Fibroblast of lung (primary cell): ENCODE data around the gene PLCL1. TPM values are rescaled to one million over a fixed set of nuclear protein-coding genes. Genes with fewer than 3 reads are reported as not detected.

Experiments
- DNase-seq, 2 donors: peaks; one replicate each; pipeline versions ENCODE4 v3.0.0 to v3.0.0-alpha.2; 2010; ENCODE audit warnings: low read depth in 2 of 2
- H2AFZ ChIP-seq: 2 replicates; pipeline ENCODE4 v1.5.1; 2012; ENCODE audit warnings: low read length, control low read depth, inconsistent platforms
- H3K27ac ChIP-seq: 2 replicates; pipeline ENCODE4 v1.5.1; 2011; ENCODE audit warnings: low read length, control low read depth; ENCODE audit not compliant: insufficient read depth
- H3K27me3 ChIP-seq: 2 replicates; pipeline ENCODE4 v1.5.1; 2011; ENCODE audit warnings: mild to moderate bottlenecking, low read length; ENCODE audit not compliant: control insufficient read depth, insufficient read depth
- H3K36me3 ChIP-seq: 2 replicates; pipeline ENCODE4 v1.5.1; 2011; ENCODE audit warnings: low read length; ENCODE audit not compliant: control insufficient read depth, insufficient read depth
- H3K4me1 ChIP-seq: 2 replicates; pipeline ENCODE4 v1.5.1; 2011; ENCODE audit warnings: low read length; ENCODE audit not compliant: control insufficient read depth, insufficient read depth; ENCODE audit errors: extremely low read depth
- H3K4me2 ChIP-seq: 2 replicates; pipeline ENCODE4 v1.5.1; 2011; ENCODE audit warnings: low read length, control low read depth; ENCODE audit not compliant: insufficient read depth; ENCODE audit errors: extremely low read depth
- H3K4me3 ChIP-seq, 4 experiments: fragments of 200-600 bp in 1 of 4; sonication (generic) in 1 of 4; replicated peaks in 1 of 4; 2 replicates each; pipeline ENCODE4 v1.5.1; 2011 to 2016; ENCODE audit warnings: low read length in 4 of 4, low read depth in 3 of 4, mild to moderate bottlenecking in 3 of 4, control low read depth in 2 of 4, inconsistent platforms in 1 of 4, mixed read lengths in 1 of 4; ENCODE audit not compliant: insufficient read depth in 1 of 4; ENCODE audit errors: control extremely low read depth in 1 of 4
- H3K79me2 ChIP-seq: 2 replicates; pipeline ENCODE4 v1.5.1; 2012; ENCODE audit warnings: mild to moderate bottlenecking, low read length, inconsistent platforms; ENCODE audit not compliant: control insufficient read depth, insufficient read depth
- H3K9ac ChIP-seq: 2 replicates; pipeline ENCODE4 v1.5.1; 2011; ENCODE audit warnings: mild to moderate bottlenecking, low read length, control low read depth; ENCODE audit not compliant: insufficient read depth
- H3K9me3 ChIP-seq: 2 replicates; pipeline ENCODE4 v1.5.1; 2012; ENCODE audit warnings: low read depth, low read length; ENCODE audit not compliant: control insufficient read depth, insufficient read depth
- H4K20me1 ChIP-seq: 2 replicates; pipeline ENCODE4 v1.5.1; 2011; ENCODE audit warnings: low read length; ENCODE audit not compliant: control insufficient read depth, insufficient read depth; ENCODE audit errors: extremely low read depth
- EZH2 ChIP-seq: IDR thresholded peaks from 2 replicates; pipeline ENCODE4 v1.5.1; 2012; ENCODE audit warnings: low read length, control low read depth, mild to moderate bottlenecking; ENCODE audit errors: missing control alignments
- polyA plus RNA-seq, 2 donors: library from polyadenylated mRNA; depleted of rRNA in 1 of 2; stranded (reverse) in 1 of 2; unstranded in 1 of 2; fragments of >200 nt; gene quantifications; 2 replicates each; pipeline ENCODE4 v1.2.1, GENCODE V29; 2011 to 2012; ENCODE audit warnings: missing spikeins in 1 of 2
- total RNA-seq: library from RNA; depleted of rRNA; stranded (reverse); fragments of >200 nt; gene quantifications from 2 replicates; pipeline ENCODE4 v1.2.1, GENCODE V29; 2014
- TF ChIP-seq, protein P1 (sequence below), 2 donors: IDR thresholded peaks in 1 of 2; conservative IDR thresholded peaks in 1 of 2; 1 replicate in 1 of 2; 2 replicates in 1 of 2; pipeline ENCODE4 v1.5.1; 2011 to 2012; ENCODE audit warnings: low read length in 2 of 2, control low read depth in 1 of 2, inconsistent platforms in 1 of 2, low read depth in 1 of 2, mild to moderate bottlenecking in 1 of 2

The PLCL1 gene
- total and polyA plus RNA-seq, 2 donors (not counting 1 experiment from before 2014, with no cell fraction given), result 0.48 to 0.83 TPM

DNA sequence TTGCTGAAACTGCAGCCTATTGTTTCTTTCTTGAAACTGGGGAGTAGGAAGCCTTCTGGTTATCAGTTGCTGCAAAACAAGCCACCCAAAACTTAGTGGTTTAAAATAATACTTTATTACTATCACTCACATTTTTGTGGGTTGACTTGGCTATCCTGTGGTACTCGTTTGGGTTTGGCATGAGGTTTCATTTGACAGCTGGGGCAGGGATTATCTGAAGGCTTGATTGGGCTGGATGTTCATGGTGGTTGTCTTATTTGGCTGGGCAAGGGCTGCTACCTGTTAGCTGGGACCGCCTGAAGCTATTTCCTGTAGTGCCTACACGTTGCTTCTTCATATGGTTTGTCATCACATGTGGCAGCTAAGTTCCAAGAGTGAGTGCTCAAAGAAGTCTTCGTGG is 122.3 kb downstream of the PLCL1 start:
- TF ChIP-seq EZH2, result no peak
- TF ChIP-seq, protein P1, sequence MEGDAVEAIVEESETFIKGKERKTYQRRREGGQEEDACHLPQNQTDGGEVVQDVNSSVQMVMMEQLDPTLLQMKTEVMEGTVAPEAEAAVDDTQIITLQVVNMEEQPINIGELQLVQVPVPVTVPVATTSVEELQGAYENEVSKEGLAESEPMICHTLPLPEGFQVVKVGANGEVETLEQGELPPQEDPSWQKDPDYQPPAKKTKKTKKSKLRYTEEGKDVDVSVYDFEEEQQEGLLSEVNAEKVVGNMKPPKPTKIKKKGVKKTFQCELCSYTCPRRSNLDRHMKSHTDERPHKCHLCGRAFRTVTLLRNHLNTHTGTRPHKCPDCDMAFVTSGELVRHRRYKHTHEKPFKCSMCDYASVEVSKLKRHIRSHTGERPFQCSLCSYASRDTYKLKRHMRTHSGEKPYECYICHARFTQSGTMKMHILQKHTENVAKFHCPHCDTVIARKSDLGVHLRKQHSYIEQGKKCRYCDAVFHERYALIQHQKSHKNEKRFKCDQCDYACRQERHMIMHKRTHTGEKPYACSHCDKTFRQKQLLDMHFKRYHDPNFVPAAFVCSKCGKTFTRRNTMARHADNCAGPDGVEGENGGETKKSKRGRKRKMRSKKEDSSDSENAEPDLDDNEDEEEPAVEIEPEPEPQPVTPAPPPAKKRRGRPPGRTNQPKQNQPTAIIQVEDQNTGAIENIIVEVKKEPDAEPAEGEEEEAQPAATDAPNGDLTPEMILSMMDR (conservative IDR thresholded peaks at IDR 0.05 in 1 of 2, IDR thresholded peaks at IDR 0.05 in 1 of 2; ENCODE audit: low read depth in 1 of 2, low read length in 2 of 2), result no peak
- DNase-seq, result peak in 1 of 2 donors; percentile 44

DNA sequence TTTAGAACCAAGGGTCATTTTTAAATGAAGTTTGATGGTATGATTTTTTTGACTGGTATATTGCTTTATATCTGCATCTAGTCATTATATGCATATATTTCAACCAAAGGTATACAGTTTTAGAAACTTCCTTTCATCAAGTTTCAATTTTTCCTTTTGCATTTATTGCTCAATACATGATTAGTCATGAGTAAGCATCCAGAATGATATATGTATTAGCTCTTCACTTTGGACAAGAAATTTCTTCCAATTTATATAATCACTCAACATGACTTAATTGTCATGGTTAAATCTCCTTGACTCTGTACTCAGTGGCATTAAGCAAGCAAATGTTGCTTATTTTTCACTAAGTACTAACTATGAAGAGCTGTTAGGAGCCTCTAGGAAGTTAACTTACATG is 123.6 kb downstream of the PLCL1 start:
- H3K9me3 ChIP-seq, result no peaks in the 10 kb centered on the region
- no peak overlapping the region for H3K4me2 ChIP-seq
- no peak overlapping the region for H3K9ac ChIP-seq
- H4K20me1 ChIP-seq, result no peaks in the 10 kb centered on the region
- TF ChIP-seq EZH2, result no peak
- TF ChIP-seq, protein P1 (conservative IDR thresholded peaks at IDR 0.05 in 1 of 2, IDR thresholded peaks at IDR 0.05 in 1 of 2; ENCODE audit: low read depth in 1 of 2, low read length in 2 of 2), result no peak
- no peaks in the 10 kb centered on the region for H3K36me3 ChIP-seq
- H3K79me2 ChIP-seq, result no peaks in the 10 kb centered on the region
- H3K27me3 ChIP-seq, result no peaks in the 10 kb centered on the region
- no peaks in the 10 kb centered on the region for H3K4me1 ChIP-seq
- H3K4me3 ChIP-seq, result no peak overlapping the region
- DNase-seq, result peak in 1 of 2 donors; percentile 14
- H3K27ac ChIP-seq, result no peak overlapping the region
- H2AFZ ChIP-seq, result no peak overlapping the region

More for the DNA sequence above, 122.3 kb downstream of the PLCL1 start:
- no peak overlapping the region for H3K9ac ChIP-seq
- no peak overlapping the region for H3K27ac ChIP-seq
- H4K20me1 ChIP-seq, result no peaks in the 10 kb centered on the region
- no peak overlapping the region for H3K4me2 ChIP-seq
- H3K4me3 ChIP-seq, result no peak overlapping the region
- no peaks in the 10 kb centered on the region for H3K36me3 ChIP-seq
- H3K79me2 ChIP-seq, result no peaks in the 10 kb centered on the region
- H3K9me3 ChIP-seq, result no peaks in the 10 kb centered on the region
- no peaks in the 10 kb centered on the region for H3K27me3 ChIP-seq
- H2AFZ ChIP-seq, result no peak overlapping the region
- no peaks in the 10 kb centered on the region for H3K4me1 ChIP-seq

DNA sequence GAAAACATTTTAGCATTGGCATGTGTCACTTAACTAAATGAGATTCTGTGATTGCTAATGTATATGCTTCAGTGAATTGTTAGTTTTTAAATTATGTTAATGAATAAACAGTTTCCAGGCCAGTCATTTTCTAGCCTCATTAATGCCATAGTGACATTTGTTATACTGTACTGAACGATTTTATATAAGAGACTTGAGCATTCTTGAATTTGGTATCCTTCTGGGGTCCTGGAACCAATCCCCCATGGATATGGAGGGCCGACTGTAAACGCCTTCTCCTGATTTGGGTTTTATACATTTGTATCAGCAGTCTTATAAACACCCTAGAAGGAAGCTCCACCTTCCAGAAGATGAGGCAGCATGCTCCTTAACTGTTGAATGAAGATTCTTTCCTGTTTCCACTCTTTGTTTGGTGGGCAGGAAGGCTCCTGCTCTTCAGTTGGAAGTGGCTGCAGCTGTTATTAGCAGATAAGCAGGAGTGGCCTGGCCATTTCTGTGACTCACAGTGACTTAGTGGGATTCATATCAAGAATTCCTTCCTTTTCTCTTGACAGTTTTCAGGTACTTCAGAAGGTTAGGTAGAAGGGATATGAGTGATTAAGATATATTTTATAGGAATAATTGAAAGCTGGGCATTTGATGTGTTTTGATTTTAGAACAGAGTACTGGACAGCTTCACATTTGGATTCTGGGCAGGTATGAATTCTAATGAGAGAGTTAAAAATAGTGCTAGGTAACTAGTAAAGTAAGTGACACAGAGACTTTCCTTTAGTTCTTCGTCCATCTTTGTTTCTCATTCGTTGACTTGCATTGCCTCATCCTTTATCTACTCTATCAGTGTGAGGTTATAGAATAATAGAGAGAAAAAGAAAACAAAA is 124.9 kb downstream of the PLCL1 start:
- Histone ChIP-seq H3K4me3 (no peak overlapping the region), H3K4me1 (no peaks in the 10 kb centered on the region), H3K36me3 (no peaks in the 10 kb centered on the region), H3K4me2 (no peak overlapping the region), H3K9ac (no peak overlapping the region), H3K27me3 (no peaks in the 10 kb centered on the region), H2AFZ (no peak overlapping the region), H3K27ac (no peak overlapping the region), H4K20me1 (no peaks in the 10 kb centered on the region), H3K79me2 (no peaks in the 10 kb centered on the region), H3K9me3 (no peaks in the 10 kb centered on the region)
- no peak for DNase-seq
- TF ChIP-seq, protein P1 (conservative IDR thresholded peaks at IDR 0.05 in 1 of 2, IDR thresholded peaks at IDR 0.05 in 1 of 2; ENCODE audit: low read depth in 1 of 2, low read length in 2 of 2), result no peak
- no peak for TF ChIP-seq EZH2
